Right renal cortex interstitium (tissue), 3 donors: ENCODE data around the gene SLC23A2. TPM values are rescaled to one million over a fixed set of nuclear protein-coding genes. Genes with fewer than 3 reads are reported as not detected.

Experiments used
- DNase-seq, 3 donors: peaks; one replicate each; pipeline ENCODE4 v3.0.0-alpha.2; 2013; ENCODE audit warnings: low read depth in 3 of 3, low spot score in 2 of 3
- polyA plus RNA-seq, 3 donors: library from polyadenylated mRNA; unstranded; fragments of 120-200 nt; gene quantifications; one replicate each; pipeline ENCODE4 v1.2.1, GENCODE V29; 2013; ENCODE audit not compliant: insufficient read length in 3 of 3

SLC23A2 gene
- polyA plus RNA-seq, 3 donors: 20.5 to 21.0 (median 20.8) TPM

DNA sequence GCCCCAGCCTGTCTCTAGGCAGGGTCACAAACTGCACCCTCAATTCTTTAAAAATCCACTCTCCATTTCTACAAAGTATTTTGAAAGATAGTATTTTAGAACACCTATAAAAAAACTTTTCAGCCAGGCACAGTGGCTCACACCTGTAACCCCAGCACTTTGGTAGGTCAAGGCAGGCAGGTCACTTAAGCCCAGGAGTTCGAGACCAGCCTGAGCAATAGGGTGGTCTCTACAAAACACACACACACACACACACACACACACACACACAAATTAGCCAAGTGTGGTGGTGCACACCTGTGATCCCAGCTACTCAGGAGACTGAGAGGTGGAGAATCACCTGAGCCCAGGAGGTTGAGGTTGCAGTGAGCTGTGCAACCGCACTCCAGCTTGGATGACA, 30.2 kb downstream of the SLC23A2 start:
- no peak for DNase-seq

GRCh38 chr20:4967752-4968477, 33.4 kb downstream of the SLC23A2 start:
- DNase-seq: no peak

GRCh38 chr20:4966826-4967751, 34.2 kb downstream of the SLC23A2 start:
- no peak for DNase-seq

GRCh38 chr20:4962241-4962855, 39.0 kb downstream of the SLC23A2 start:
- DNase-seq: no peak

- DNase-seq: no peak
Observed at GRCh38 chr20:4961746-4962145, 39.6 kb downstream of the SLC23A2 start.

- DNase-seq: no peak
Observed at GRCh38 chr20:4959592-4959991, 41.7 kb downstream of the SLC23A2 start.

DNA sequence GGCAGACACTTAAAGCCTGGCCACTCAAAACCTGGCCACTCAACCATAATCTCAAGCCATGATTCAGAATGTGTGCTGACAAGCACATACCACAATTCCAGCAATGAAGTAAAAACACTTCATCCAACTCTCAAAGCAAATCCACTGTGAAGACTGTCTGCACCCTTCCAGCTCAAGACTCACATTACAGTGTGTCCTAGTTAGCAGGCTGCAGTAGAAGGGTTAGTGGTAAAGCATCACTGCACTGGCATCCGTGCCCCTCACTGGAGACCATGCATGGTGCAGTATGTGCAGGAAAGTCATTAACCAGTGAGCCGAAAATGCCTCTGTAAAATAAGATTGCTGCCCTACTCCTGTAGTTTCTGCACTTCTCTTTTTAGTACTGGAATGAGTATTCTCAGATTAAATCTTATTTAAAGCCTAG, 43.4 kb downstream of the SLC23A2 start:
- DNase-seq: no peak

GRCh38 chr20:4957187-4957586, 44.1 kb downstream of the SLC23A2 start:
- DNase-seq: no peak

GRCh38 chr20:4956200-4956810, 45.0 kb downstream of the SLC23A2 start:
- no peak for DNase-seq

DNA sequence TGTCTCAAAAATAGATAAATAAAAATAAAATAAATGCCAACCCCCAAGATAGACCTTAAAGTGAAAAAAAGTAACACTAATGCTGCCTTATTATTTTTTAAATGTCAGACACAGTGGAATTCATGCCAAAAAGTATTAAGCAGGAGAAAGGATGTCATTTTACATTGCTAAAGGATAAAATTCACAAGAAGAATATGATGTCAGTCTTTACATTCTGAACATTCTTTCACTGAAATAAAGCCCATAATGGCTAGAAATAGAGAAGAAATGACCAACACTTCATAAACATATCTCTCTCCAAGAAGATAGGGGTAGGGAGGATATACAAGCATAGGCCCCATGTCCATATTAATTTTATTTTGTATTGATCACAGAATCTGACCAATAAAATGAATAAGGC, 47.4 kb downstream of the SLC23A2 start:
- DNase-seq: no peak

DNA sequence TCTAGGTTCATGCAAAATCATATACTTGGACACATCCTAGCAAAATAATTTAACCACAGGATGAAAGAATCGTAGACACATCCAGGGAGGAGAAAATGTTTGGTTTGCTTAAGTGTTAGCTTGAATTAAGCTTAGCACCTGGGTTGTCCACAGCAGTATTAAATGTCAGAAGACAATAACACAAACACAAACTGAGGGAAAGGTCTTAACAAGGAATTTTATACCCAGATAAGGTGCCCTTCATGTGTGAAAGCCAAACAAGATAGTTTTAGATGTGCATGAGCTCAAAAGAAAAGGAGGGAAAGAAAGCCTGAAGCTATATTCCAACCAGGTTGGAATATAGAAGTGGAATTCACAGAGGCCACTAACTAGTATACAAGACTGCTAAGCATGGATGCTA, 49.1 kb downstream of the SLC23A2 start:
- no peak for DNase-seq

- DNase-seq: no peak
Observed at GRCh38 chr20:4951299-4951698, 50.0 kb downstream of the SLC23A2 start.

DNA sequence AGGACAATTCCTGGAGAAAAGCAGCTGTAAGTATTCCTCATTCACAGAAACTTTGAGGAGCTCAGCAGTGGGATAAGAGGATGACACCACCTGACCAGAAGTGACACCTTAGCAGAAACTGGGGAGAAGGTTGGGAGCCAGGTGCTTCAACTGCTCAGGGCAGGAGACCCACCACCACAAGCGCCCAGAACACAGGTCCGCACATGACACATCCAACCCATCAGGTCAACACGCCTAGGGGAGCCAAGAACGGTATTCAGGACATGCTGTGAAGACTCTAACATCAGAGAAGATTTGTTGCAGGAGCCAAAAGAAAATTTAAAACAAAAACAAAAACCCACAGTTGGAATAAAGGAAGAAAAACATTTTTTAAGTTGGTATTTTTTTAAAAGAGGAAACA, 50.5 kb downstream of the SLC23A2 start:
- no peak for DNase-seq

- DNase-seq: no peak
Observed at GRCh38 chr20:4950437-4950836, 50.9 kb downstream of the SLC23A2 start.

- no peak for DNase-seq
Observed at GRCh38 chr20:4949833-4950178, 51.5 kb downstream of the SLC23A2 start.

- DNase-seq: no peak
Observed at GRCh38 chr20:4947817-4948559, 53.3 kb downstream of the SLC23A2 start.

DNA sequence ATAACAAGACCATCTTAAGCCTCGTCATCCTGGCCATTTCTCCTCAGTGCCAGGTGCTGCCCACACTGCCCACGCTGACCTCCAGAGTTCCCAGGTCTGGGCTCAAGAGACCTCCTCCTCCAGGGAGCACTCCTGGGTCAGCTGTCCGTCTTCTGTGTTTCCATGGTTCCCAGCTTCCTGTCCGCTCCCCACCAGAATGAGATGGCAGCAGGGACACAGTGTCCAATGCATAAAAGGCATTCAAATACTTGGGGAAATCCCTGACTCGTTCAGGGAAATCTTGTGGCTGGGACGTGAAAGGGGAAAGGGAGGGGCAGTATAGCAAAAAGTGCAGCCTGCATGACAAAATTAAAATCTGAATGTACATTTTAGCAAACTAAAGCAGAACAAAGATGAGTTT, 54.3 kb downstream of the SLC23A2 start:
- DNase-seq: no peak

- DNase-seq: no peak
Observed at GRCh38 chr20:4946585-4946984, 54.7 kb downstream of the SLC23A2 start.

GRCh38 chr20:4944518-4945313, 56.6 kb downstream of the SLC23A2 start:
- no peak for DNase-seq

DNA sequence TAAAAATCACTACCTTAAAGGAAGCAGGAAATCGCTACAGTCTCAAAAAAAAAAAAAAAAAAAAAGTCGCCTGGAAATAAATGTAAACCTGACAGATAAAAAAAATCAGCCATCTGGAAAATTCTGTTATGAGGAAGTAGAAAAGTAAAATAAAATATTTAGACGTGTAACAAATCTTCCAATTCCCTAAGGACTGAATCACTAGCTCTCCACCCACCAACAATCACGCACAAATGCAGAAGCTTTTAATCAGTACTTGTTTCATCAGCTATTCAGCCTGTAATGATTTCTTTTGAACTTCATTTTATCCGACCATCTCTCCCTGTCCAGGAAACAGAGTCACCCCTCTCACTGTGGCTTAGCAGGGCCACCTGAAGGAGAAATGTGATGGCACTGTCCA, 59.0 kb downstream of the SLC23A2 start:
- no peak for DNase-seq
